Calu3 (cell line): ENCODE measurements around the gene CTSW. TPM values are rescaled to one million over a fixed set of nuclear protein-coding genes. Genes with fewer than 3 reads are reported as not detected.

Experiments
- BruUV-seq: library from RNA; stranded (reverse); fragments of 400-500 nt; replicated peaks from 2 replicates; lab custom pipeline; 2021; lab: Mats Ljungman, UMichigan
- CTCF ChIA-PET: fragments of 300-600 bp; sonication (Branson Sonifier 250); formaldehyde crosslinking; loops from one replicate; lab custom pipeline; 2022; ENCODE audit warnings: antibody characterized with exemption; lab: Charles Lee
- DNase-seq: peaks from one replicate; pipeline ENCODE4 v3.0.0; 2022
- H3K27ac Mint-ChIP-seq: one replicate; pipeline ENCODE4 v1.8.0; 2022; ENCODE audit warnings: mixed read lengths; ENCODE audit not compliant: unreplicated experiment
- H3K27me3 Mint-ChIP-seq: one replicate; pipeline ENCODE4 v1.8.0; 2022; ENCODE audit warnings: mixed read lengths; ENCODE audit not compliant: unreplicated experiment
- H3K36me3 Mint-ChIP-seq: one replicate; pipeline ENCODE4 v1.8.0; 2022; ENCODE audit warnings: mild to moderate bottlenecking, moderate library complexity, mixed read lengths; ENCODE audit not compliant: insufficient read depth, unreplicated experiment
- H3K4me1 Mint-ChIP-seq: one replicate; pipeline ENCODE4 v1.8.0; 2022; ENCODE audit warnings: mild to moderate bottlenecking, low read depth, mixed read lengths; ENCODE audit not compliant: unreplicated experiment
- H3K4me3 Mint-ChIP-seq: one replicate; pipeline ENCODE4 v1.8.0; 2022; ENCODE audit warnings: mild to moderate bottlenecking, low read depth, moderate library complexity, mixed read lengths; ENCODE audit not compliant: unreplicated experiment
- H3K9me3 Mint-ChIP-seq: one replicate; pipeline ENCODE4 v1.8.0; 2022; ENCODE audit warnings: low read depth, mixed read lengths; ENCODE audit not compliant: unreplicated experiment
- CTCF ChIP-seq: fragments of 200-600 bp; IDR thresholded peaks from one replicate; pipeline ENCODE4 v1.8.0; 2022; ENCODE audit warnings: antibody characterized with exemption; ENCODE audit not compliant: unreplicated experiment
- intact Hi-C: fragments of 100-400 bp; cut with micrococcal nuclease; formaldehyde crosslinking; loops from one replicate; pipeline ENCODE4 v1.10.0; 2022; ENCODE audit not compliant: unreplicated experiment
- total RNA-seq: library from RNA; stranded (reverse); gene quantifications from 2 replicates; pipeline ENCODE4 v1.2.3, GENCODE V29; 2022

Gene CTSW
- total RNA-seq, 1 experiment from 2014 or later, result not detected

DNA sequence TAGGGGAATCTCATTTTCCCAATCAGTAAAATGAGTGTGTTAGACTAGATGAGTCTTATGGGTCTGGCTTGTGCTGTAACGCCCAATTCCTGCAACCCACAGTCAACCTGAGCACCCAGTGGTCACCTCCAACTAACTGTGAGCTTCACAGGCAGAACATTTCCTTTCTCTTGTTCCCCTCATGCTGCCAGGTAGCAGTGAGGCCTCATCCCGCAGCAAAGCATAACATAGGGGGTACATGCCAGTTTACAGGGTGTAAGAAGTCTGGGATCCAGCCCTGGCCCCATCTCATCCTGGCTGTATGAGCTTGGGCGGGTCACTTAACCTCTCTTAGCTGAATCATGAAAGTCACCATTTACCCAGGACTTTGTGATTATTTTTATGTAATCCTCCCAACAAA, 10.7 kb upstream of the CTSW start:
- Mint-ChIP-seq H3K36me3 (peaks cover 43% of the 10 kb centered on the region), H3K27ac (no peak overlapping the region), H3K9me3 (no peaks in the 10 kb centered on the region), H3K4me3 (no peak overlapping the region), H3K4me1 (peaks cover 9% of the 10 kb centered on the region), H3K27me3 (peaks cover 29% of the 10 kb centered on the region)
- CTCF ChIA-PET, result interaction anchor here (1.2 kb wide), 1 partner anchor 9 kb away, joined by 4 read pairs; no protein-coding TSS in a partner anchor
- no peak for TF ChIP-seq CTCF
- no peak for DNase-seq
- BruUV-seq, result TSS peak; percentile 18
- intact Hi-C loops, result no loop called here

- H3K4me3 Mint-ChIP-seq, result no peak overlapping the region
Observed at GRCh38 chr11:65869643-65870306, 9.9 kb upstream of the CTSW start.

DNA sequence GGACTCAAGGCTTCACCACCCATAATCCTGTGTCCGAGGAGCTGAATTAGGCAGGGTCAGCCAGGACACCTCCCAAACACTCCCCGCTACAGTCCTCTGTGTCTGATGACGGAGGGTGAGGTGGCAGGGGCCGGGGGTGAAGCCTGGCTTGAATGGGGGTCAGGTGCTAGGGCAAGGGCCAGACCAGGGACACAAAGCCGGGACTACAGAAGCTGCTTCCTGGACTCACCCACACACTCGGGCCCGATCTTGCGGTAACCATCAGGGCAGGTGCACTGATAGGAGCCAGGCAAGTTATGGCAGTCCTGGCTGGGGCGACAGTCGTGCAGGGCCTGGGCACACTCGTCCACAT, 9.4 kb upstream of the CTSW start:
- Mint-ChIP-seq H3K27ac (no peak overlapping the region), H3K36me3 (peaks cover 36% of the 10 kb centered on the region), H3K27me3 (peaks cover 29% of the 10 kb centered on the region), H3K4me1 (peaks cover 9% of the 10 kb centered on the region), H3K4me3 (no peak overlapping the region), H3K9me3 (no peaks in the 10 kb centered on the region)
- no TSS peak for BruUV-seq
- intact Hi-C loops, result no loop called here
- TF ChIP-seq CTCF, result no peak
- no peak for DNase-seq
- CTCF ChIA-PET, result interaction anchor here (1.2 to 2.3 kb wide), 2 partner anchors 11 kb away, joined by 4 to 12 read pairs; partner anchors contain the start of gene MUS81

More at GRCh38 chr11:65869643-65870306, 9.9 kb upstream of the CTSW start:
- peaks cover 40% of the 10 kb centered on the region for H3K36me3 Mint-ChIP-seq
- intact Hi-C loops, result no loop called here
- CTCF ChIA-PET, result interaction anchor here (1.2 kb wide), 1 partner anchor 10 kb away, joined by 4 read pairs; no protein-coding TSS in a partner anchor
- DNase-seq, result no peak
- H3K4me1 Mint-ChIP-seq, result peaks cover 9% of the 10 kb centered on the region
- H3K9me3 Mint-ChIP-seq, result no peaks in the 10 kb centered on the region
- TF ChIP-seq CTCF, result no peak
- BruUV-seq, result no TSS peak
- H3K27ac Mint-ChIP-seq, result peak overlapping the region; percentile 25
- H3K27me3 Mint-ChIP-seq, result peaks cover 29% of the 10 kb centered on the region

GRCh38 chr11:65870706-65871681, 8.6 kb upstream of the CTSW start:
- Mint-ChIP-seq H3K27ac (no peak overlapping the region), H3K36me3 (peaks cover 35% of the 10 kb centered on the region), H3K9me3 (no peaks in the 10 kb centered on the region), H3K4me3 (no peak overlapping the region), H3K4me1 (peaks cover 9% of the 10 kb centered on the region), H3K27me3 (peaks cover 29% of the 10 kb centered on the region)
- BruUV-seq, result no TSS peak
- intact Hi-C loops, result no loop called here
- no peak for TF ChIP-seq CTCF
- DNase-seq, result no peak
- CTCF ChIA-PET, result interaction anchor here (1.0 to 2.3 kb wide), 2 partner anchors 11 to 13 kb away, joined by 7 to 12 read pairs; partner anchors contain the start of gene MUS81
